GM19193 (cell line): ENCODE results near the gene C2orf81.

Experiments used
- POLR2A ChIP-seq: IDR thresholded peaks from 4 replicates; pipeline ENCODE4 v1.6.1; 2011; ENCODE audit not compliant: insufficient read depth, insufficient read length; ENCODE audit errors: extremely low read depth

C2orf81 gene

GRCh38 chr2:74429487-74430451, 8.3 kb upstream of the C2orf81 start:
- TF ChIP-seq POLR2A = no peak

- TF ChIP-seq POLR2A = no peak
Measured at GRCh38 chr2:74428675-74429074, 7.3 kb upstream of the C2orf81 start.

GRCh38 chr2:74427551-74427950, 6.1 kb upstream of the C2orf81 start:
- no peak for TF ChIP-seq POLR2A

DNA sequence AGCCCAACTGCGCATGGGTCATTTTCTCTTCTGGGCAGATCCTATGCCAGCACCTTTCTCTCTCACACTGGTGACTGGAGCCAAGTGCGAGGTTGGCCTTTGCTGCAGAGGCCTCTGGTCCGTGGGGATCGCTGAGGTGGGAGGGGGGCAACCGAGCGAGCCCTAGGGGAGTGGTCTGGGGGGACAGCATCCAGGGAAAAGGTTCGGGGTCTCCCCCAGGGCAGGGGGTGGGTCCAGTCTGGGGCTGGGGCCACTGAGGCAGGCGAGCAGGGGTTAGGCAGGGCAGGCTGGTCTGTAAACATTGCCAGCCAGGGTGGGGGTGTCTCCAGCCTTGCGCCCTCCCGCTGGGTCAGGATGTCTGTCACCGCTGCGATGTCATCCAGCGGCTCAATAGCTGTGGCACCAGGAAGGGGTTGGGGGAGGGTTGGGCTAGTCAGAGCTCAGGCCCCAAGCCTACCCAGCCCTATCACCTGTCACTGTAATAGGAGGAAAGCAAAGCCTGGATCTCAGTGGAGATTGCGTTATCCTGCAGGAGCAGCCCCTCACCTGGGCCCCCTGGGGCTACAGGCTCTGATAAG, 4.9 kb upstream of the C2orf81 start:
- TF ChIP-seq POLR2A = no peak

DNA sequence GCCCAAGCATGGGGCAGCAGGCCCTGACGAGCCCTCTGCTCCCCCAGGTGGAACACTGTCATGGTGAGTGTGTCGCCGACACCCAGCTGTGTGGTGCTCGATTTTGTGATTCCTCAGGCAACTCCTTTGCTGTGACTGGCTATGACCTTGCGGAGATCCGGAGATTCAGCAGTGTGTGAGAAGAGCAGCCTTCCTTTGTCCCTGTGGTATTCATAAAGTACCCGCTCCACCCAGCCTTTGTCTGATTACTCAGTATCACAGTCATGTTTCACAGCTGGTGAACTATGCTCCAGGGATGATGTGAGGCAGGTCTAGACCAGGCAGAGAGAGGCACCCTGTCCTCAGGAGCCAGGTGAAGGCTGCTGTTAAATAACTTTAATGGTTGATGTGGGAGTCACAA, 4.1 kb upstream of the C2orf81 start:
- TF ChIP-seq POLR2A = no peak

GRCh38 chr2:74424995-74425406, 3.6 kb upstream of the C2orf81 start:
- no peak for TF ChIP-seq POLR2A

DNA sequence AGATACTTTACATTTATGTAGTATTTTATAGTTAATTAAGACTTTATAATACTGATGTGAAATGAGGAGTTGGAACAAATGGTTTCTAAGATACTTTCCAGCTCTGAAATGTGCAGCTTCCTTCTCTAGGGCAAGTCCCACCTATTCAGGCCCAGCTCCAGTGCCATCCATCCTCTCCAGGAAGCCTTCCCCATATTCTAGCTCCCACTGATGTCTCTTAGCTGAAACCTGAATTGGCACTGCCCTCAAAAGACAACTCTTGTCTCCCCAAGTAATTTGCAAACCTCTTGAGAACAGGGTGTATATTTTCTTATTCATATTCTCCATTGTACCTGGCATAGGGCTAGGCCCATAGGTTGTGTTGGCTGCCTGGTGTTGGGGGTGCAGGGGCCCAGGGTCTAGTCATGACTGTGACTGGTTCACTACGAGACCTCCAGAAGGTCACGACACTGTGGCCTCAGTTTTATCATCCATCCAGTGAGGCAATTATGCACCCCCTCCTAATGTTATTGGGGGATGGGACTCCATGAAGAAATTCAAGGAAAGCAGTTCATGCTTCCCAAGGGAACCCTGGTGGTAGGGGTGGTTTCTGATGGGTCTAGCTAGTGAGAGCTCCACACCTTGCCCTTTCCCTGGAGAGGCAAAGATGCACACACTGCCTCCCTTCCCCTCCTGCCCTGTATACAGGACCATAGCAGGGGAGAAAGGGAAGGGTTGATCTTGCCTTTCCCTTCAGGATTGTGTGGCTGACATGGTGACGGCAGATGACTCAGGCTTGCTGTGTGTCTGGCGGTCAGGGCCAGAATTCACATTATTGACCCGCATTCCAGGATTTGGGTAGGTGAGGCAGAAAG, 2.9 kb upstream of the C2orf81 start:
- TF ChIP-seq POLR2A = no peak

- TF ChIP-seq POLR2A = no peak
Measured at GRCh38 chr2:74423231-74424095, 2.0 kb upstream of the C2orf81 start.

DNA sequence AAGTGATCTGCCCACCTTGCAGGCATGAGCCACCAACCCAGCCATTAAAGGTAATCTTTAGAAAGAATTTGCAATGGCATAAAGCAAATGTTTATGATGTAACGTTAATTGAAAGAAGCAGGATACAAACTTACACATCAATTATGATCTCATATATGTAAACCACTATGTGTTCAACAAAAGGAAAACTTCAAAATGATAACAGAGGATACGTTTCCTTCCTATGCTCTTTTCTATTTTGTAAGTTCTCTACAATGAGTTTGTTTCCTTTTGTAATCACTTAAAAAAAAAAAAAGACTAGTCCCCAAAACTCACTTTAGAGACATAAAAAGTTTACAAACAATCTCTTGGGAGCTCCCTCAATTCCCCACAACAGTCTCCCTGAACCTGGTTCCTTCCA, 1.4 kb downstream of the C2orf81 start:
- no peak for TF ChIP-seq POLR2A

DNA sequence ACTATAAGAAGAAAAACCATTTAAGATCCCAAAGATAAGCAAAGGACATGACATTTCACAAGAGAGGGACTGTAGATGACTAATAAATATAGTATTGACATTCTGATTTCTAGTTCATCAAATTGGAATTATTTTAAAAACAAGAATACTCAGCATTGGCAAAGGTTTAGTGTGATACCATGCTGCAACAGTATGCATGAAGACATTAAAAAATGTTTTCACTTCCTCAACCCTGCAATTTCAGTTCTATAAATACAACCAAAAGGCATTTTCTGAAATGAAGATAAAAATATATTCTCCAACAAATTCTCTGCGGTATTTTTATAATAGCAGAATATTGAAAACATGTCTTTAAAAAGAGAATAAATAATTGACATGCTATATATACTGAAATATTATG, 2.1 kb downstream of the C2orf81 start:
- TF ChIP-seq POLR2A = no peak

DNA sequence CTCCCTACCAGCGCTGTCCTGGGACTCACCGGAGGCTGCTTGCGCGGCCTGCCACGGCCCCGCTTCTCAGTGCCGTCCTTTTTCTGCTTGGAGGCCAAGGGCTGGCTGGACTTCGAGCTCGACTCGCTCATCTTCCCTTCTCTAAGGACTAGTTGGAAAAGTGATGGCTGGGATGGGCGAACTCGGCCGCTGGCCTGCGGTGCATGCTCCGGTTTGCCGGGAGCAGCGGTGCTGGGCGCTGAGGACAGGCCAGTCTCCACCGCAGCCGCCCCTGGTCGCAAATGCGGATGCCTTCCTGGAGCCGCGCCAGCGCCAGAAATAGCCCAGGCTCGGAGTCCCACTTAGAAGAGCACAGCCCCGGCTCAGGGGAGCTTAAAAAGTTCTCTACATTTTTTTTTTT, 3.1 kb downstream of the C2orf81 start:
- no peak for TF ChIP-seq POLR2A

DNA sequence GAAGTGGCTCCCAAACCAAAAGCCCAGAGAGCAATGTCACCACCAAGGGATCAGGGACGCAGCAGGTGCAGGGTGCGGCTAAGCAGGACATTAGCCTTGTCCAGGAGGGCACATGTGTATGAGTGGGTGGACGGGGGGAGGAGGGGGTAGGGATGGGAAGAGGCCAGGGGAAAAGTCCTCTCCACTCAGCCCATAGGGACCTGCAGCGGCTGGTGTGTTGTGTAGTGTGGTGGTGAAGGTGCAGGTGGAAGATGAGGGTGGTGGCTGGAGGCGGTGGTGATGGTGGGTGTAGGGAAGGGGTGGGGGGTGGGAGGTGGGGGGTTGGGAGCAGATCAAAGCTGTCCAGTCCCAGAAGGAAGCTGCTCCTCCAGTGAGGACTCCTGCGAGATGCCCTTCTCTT, 3.7 kb downstream of the C2orf81 start:
- no peak for TF ChIP-seq POLR2A

GRCh38 chr2:74417197-74417596, 4.2 kb downstream of the C2orf81 start:
- no peak for TF ChIP-seq POLR2A

DNA sequence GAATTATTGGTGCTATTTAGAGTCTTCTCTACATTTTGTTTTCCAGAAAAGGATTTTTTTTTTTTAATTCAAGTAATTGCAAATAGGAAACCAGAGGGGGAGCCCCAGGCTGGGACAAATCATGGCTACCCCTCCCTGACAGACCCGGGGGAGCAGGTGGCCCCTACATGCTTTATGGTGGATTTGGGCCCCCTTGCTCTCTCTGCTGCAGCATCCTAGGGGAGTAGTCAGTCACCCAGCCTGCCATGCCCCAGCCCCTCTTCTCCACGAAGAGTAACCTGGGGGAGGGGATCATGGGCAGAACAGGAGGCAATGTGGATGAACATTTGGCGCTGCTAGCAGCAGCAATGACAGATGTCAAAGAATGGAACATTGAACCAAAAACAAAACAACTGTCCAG, 4.6 kb downstream of the C2orf81 start:
- no peak for TF ChIP-seq POLR2A

DNA sequence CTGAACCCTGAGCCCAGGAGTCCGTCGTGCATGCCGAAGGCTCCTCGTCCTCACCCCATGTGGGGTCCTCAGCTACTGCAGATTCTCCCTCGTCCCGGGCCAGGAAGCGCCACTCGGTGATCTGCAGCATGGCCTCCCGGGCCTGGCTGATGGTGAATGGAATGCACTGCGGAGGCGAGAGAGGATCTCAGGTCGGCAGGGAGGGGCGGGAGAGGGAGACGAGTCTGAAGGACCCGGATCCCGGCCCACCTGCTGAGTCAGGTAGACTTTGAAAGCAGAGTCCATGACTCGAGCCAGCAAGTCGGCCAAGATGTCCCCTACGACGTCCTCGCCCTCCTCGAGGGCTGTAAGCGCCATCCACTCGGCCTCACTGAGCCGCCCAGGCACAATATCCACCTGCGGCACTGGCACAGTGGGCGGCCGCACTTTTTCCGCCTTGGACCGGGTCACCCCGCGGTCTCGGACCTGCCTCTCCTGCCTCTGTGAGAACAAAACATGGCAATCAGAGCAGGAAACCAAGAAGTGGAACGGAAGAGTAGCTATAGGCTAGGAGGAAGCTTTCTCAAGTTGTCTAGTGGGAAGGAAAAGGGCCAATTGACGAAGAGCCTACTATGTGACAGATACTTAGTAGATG, 5.5 kb downstream of the C2orf81 start:
- TF ChIP-seq POLR2A = no peak
